Tibial artery (tissue), 4 donors: ENCODE measurements around the gene NR2C1.

Source experiments
- DNase-seq, 2 donors: peaks; one replicate each; pipeline ENCODE4 v3.0.0-alpha.2; 2019
- H3K27ac ChIP-seq, 2 donors: fragments of 200-600 bp; sonication (generic) in 1 of 2; 1 replicate in 1 of 2; 2 replicates in 1 of 2; pipeline ENCODE4 v1.5.1; 2018 to 2019; ENCODE audit warnings: mild to moderate bottlenecking in 1 of 2
- H3K27me3 ChIP-seq, 2 donors: fragments of 200-600 bp; sonication (generic) in 1 of 2; one replicate each; pipeline versions ENCODE4 v1.5.1 to v1.6.0; 2016 to 2019
- H3K36me3 ChIP-seq, 3 donors: fragments of 200-600 bp; sonication (generic) in 2 of 3; one replicate each; pipeline ENCODE4 v1.5.1; 2016 to 2019; ENCODE audit warnings: mild to moderate bottlenecking in 2 of 3
- H3K4me1 ChIP-seq, 4 donors: fragments of 200-600 bp; sonication (generic) in 2 of 4; 1 replicate in 3 of 4; 2 replicates in 1 of 4; pipeline ENCODE4 v1.5.1; 2016 to 2019
- H3K4me3 ChIP-seq, 2 donors: fragments of 200-600 bp; sonication (generic) in 1 of 2; 1 replicate in 1 of 2; 2 replicates in 1 of 2; pipeline ENCODE4 v1.5.1; 2018 to 2019; ENCODE audit warnings: mild to moderate bottlenecking in 2 of 2
- H3K9me3 ChIP-seq, 3 donors: fragments of 200-600 bp; sonication (generic) in 1 of 3; one replicate each; pipeline ENCODE4 v1.5.1; 2016 to 2019
- CTCF ChIP-seq, 2 experiments: fragments of 200-600 bp in 1 of 2; fragments of 450-650 bp in 1 of 2; IDR thresholded peaks; one replicate each; pipeline ENCODE4 v1.5.1; 2017 to 2019; ENCODE audit warnings: antibody characterized with exemption in 2 of 2, mild to moderate bottlenecking in 1 of 2, moderate library complexity in 1 of 2
- intact Hi-C: fragments of 100-400 bp; cut with DNase I; formaldehyde crosslinking; loops from one replicate; pipeline ENCODE4 v1.15.0; 2023; ENCODE audit warnings: low total_unique reads

Gene NR2C1

GRCh38 chr12:95003921-95004272 is 69.5 kb downstream of the NR2C1 start:
- H3K9me3 ChIP-seq, result peaks cover 7 to 11% (median 8%) of the 10 kb centered on the region in 3 donors
- no peak for TF ChIP-seq CTCF (IDR thresholded peaks at IDR 0.05)
- peak overlapping the region; percentile 76 to 79 for H3K27ac ChIP-seq
- DNase-seq, result no peak
- intact Hi-C loops, result no loop called here
- H3K4me3 ChIP-seq, result peak overlapping the region; percentile 69 to 75
- H3K36me3 ChIP-seq, result peaks cover 0 to 14% (median 6%) of the 10 kb centered on the region in 3 donors
- peaks cover 0 to 33% (median 4%) of the 10 kb centered on the region in 4 donors for H3K4me1 ChIP-seq
- H3K27me3 ChIP-seq, result no peaks in the 10 kb centered on the region

GRCh38 chr12:95003213-95003920 is 70.1 kb downstream of the NR2C1 start, which contains the start of gene NDUFA12:
Gene NDUFA12, minus strand, starts transcription at chr12:95003697. Its CDS starts 17 bp downstream, at chr12:95003680.
- TF ChIP-seq CTCF (IDR thresholded peaks at IDR 0.05), result no peak
- H3K27me3 ChIP-seq, result no peaks in the 10 kb centered on the region
- H3K4me1 ChIP-seq, result peaks cover 0 to 33% (median 4%) of the 10 kb centered on the region in 4 donors
- intact Hi-C loops, result no loop called here
- peaks cover 4 to 11% (median 8%) of the 10 kb centered on the region in 3 donors for H3K9me3 ChIP-seq
- peak within 1 kb of the TSS; percentile 69 to 75 for H3K4me3 ChIP-seq
- peak within 1 kb of the TSS; percentile 76 to 79 for H3K27ac ChIP-seq
- H3K36me3 ChIP-seq, result peaks cover 0 to 14% (median 6%) of the 10 kb centered on the region in 3 donors
- DNase-seq, result peak; percentile 94 to 96

GRCh38 chr12:95002754-95003153 is 70.7 kb downstream of the NR2C1 start:
- no peaks in the 10 kb centered on the region for H3K27me3 ChIP-seq
- H3K36me3 ChIP-seq, result peaks cover 0 to 14% (median 6%) of the 10 kb centered on the region in 3 donors
- TF ChIP-seq CTCF (IDR thresholded peaks at IDR 0.05), result no peak
- H3K27ac ChIP-seq, result peak overlapping the region; percentile 76 to 79
- peaks cover 2 to 6% (median 4%) of the 10 kb centered on the region in 3 donors for H3K9me3 ChIP-seq
- intact Hi-C loops, result no loop called here
- peak overlapping the region; percentile 69 to 75 for H3K4me3 ChIP-seq
- peaks cover 0 to 33% (median 4%) of the 10 kb centered on the region in 4 donors for H3K4me1 ChIP-seq
- DNase-seq, result no peak

- peaks cover 0 to 30% (median 24%) of the 10 kb centered on the region in 3 donors for H3K36me3 ChIP-seq
- intact Hi-C loops, result no loop called here
Observed at GRCh38 chr12:94998326-94998725, 75.1 kb downstream of the NR2C1 start.

GRCh38 chr12:94997726-94998125 is 75.7 kb downstream of the NR2C1 start:
- peaks cover 0 to 31% (median 2%) of the 10 kb centered on the region in 4 donors for H3K4me1 ChIP-seq

More at GRCh38 chr12:94998326-94998725, 75.1 kb downstream of the NR2C1 start:
- no peak for TF ChIP-seq CTCF (IDR thresholded peaks at IDR 0.05)
- DNase-seq, result no peak
- H3K27me3 ChIP-seq, result no peaks in the 10 kb centered on the region
- no peak overlapping the region for H3K27ac ChIP-seq
- H3K4me1 ChIP-seq, result peaks cover 0 to 33% (median 3%) of the 10 kb centered on the region in 4 donors
- no peak overlapping the region for H3K4me3 ChIP-seq
- no peaks in the 10 kb centered on the region for H3K9me3 ChIP-seq

More at GRCh38 chr12:94997726-94998125, 75.7 kb downstream of the NR2C1 start:
- DNase-seq, result no peak
- peaks cover 5 to 35% (median 30%) of the 10 kb centered on the region in 3 donors for H3K36me3 ChIP-seq
- no peaks in the 10 kb centered on the region for H3K27me3 ChIP-seq
- intact Hi-C loops, result no loop called here
- H3K9me3 ChIP-seq, result no peaks in the 10 kb centered on the region
- no peak overlapping the region for H3K4me3 ChIP-seq
- H3K27ac ChIP-seq, result no peak overlapping the region
- no peak for TF ChIP-seq CTCF (IDR thresholded peaks at IDR 0.05)
